ENCODE measurements around the gene CXCL1.

CXCL1 gene

GRCh38 chr4:73860917-73861316 is 8.3 kb upstream of the CXCL1 start:
- TF ChIP-seq FOXM1 (IDR thresholded peaks at IDR 0.05; ENCODE audit: borderline replicate concordance, low read depth), result no peak
- no peak for TF ChIP-seq ZBTB7A (IDR thresholded peaks at IDR 0.05; ENCODE audit: low read depth)
- TF ChIP-seq USF1 (IDR thresholded peaks at IDR 0.05), result no peak
- no peak for TF ChIP-seq MAX (IDR thresholded peaks at IDR 0.05)
- no peak for TF ChIP-seq TCF12 (IDR thresholded peaks at IDR 0.05; ENCODE audit: low read depth)
- TF ChIP-seq TEAD4 (IDR thresholded peaks at IDR 0.05), result no peak
- no peak for TF ChIP-seq TAF1 (IDR thresholded peaks at IDR 0.05; ENCODE audit: low read depth)
- no peak for TF ChIP-seq REST (IDR thresholded peaks at IDR 0.05; ENCODE audit: low read depth)
- no peak for TF ChIP-seq EGR1 (IDR thresholded peaks at IDR 0.05)
- no peak for TF ChIP-seq RAD21 (IDR thresholded peaks at IDR 0.05; ENCODE audit: low read depth)
- no peak for TF ChIP-seq EP300 (IDR thresholded peaks at IDR 0.05; ENCODE audit: borderline replicate concordance)
- TF ChIP-seq CREB1 (IDR thresholded peaks at IDR 0.05; ENCODE audit: low read depth), result no peak
- TF ChIP-seq YY1 (IDR thresholded peaks at IDR 0.05; ENCODE audit: low read depth), result no peak
- no peak for TF ChIP-seq CEBPB (IDR thresholded peaks at IDR 0.05)
- TF ChIP-seq NFIC (IDR thresholded peaks at IDR 0.05), result no peak

GRCh38 chr4:73862322-73862721 is 6.9 kb upstream of the CXCL1 start:
- no peak for TF ChIP-seq NFIC (IDR thresholded peaks at IDR 0.05)
- TF ChIP-seq ZBTB7A (IDR thresholded peaks at IDR 0.05; ENCODE audit: low read depth), result no peak
- TF ChIP-seq CREB1 (IDR thresholded peaks at IDR 0.05; ENCODE audit: low read depth), result no peak
- no peak for TF ChIP-seq MAX (IDR thresholded peaks at IDR 0.05)
- TF ChIP-seq TEAD4 (IDR thresholded peaks at IDR 0.05), result no peak
- no peak for TF ChIP-seq REST (IDR thresholded peaks at IDR 0.05; ENCODE audit: low read depth)

GRCh38 chr4:73864365-73864764 is 4.8 kb upstream of the CXCL1 start:
- peak; percentile 73 for TF ChIP-seq RAD21 (IDR thresholded peaks at IDR 0.05; ENCODE audit: low read depth)
- no peak for TF ChIP-seq MAX (IDR thresholded peaks at IDR 0.05)
- TF ChIP-seq CREB1 (IDR thresholded peaks at IDR 0.05; ENCODE audit: low read depth), result no peak
- TF ChIP-seq TAF1 (IDR thresholded peaks at IDR 0.05; ENCODE audit: low read depth), result no peak
- no peak for TF ChIP-seq TCF12 (IDR thresholded peaks at IDR 0.05; ENCODE audit: low read depth)

GRCh38 chr4:73864961-73865360 is 4.2 kb upstream of the CXCL1 start:
- TF ChIP-seq RAD21 (IDR thresholded peaks at IDR 0.05; ENCODE audit: low read depth) (no peak), ZBTB7A (IDR thresholded peaks at IDR 0.05; ENCODE audit: low read depth) (no peak), CEBPB (IDR thresholded peaks at IDR 0.05) (no peak), NFIC (IDR thresholded peaks at IDR 0.05) (no peak), REST (IDR thresholded peaks at IDR 0.05; ENCODE audit: low read depth) (no peak), TAF1 (IDR thresholded peaks at IDR 0.05; ENCODE audit: low read depth) (no peak), USF1 (IDR thresholded peaks at IDR 0.05) (no peak), YY1 (IDR thresholded peaks at IDR 0.05; ENCODE audit: low read depth) (no peak), TEAD4 (IDR thresholded peaks at IDR 0.05) (no peak), FOXM1 (IDR thresholded peaks at IDR 0.05; ENCODE audit: borderline replicate concordance, low read depth) (no peak)
